Endodermal cell (in vitro differentiated cells): ENCODE results near the gene RAB6A. TPM values are rescaled to one million over a fixed set of nuclear protein-coding genes. Genes with fewer than 3 reads are reported as not detected.

Experiments
- DNase-seq: peaks from one replicate; pipeline ENCODE4 v3.0.0-alpha.2; 2017
- H3K27ac ChIP-seq: 2 replicates; pipeline ENCODE4 v1.5.1; 2013; ENCODE audit warnings: mild to moderate bottlenecking, low read depth, low read length, moderate library complexity
- H3K27me3 ChIP-seq: 2 replicates; pipeline ENCODE4 v1.6.1; 2013; ENCODE audit warnings: mild to moderate bottlenecking, low read length, moderate library complexity; ENCODE audit not compliant: insufficient read depth, control insufficient read depth, poor library complexity, severe bottlenecking
- H3K36me3 ChIP-seq: 2 replicates; pipeline ENCODE4 v1.7.0; 2013; ENCODE audit warnings: mild to moderate bottlenecking, low read length, moderate library complexity; ENCODE audit not compliant: control insufficient read depth, insufficient read depth
- H3K4me1 ChIP-seq: one replicate; pipeline ENCODE4 v1.7.0; 2013; ENCODE audit warnings: low read length; ENCODE audit not compliant: control insufficient read depth, insufficient read depth
- H3K4me3 ChIP-seq: 2 replicates; pipeline ENCODE4 v1.5.1; 2013; ENCODE audit warnings: mild to moderate bottlenecking, low read length, moderate library complexity
- H3K9ac ChIP-seq: 2 replicates; pipeline ENCODE4 v1.6.1; 2013; ENCODE audit warnings: mild to moderate bottlenecking, low read length, moderate library complexity; ENCODE audit not compliant: poor library complexity, severe bottlenecking; ENCODE audit errors: extremely low read depth
- H3K9me3 ChIP-seq: 2 replicates; pipeline ENCODE4 v1.6.1; 2013; ENCODE audit warnings: mild to moderate bottlenecking, low read length, moderate library complexity; ENCODE audit not compliant: control insufficient read depth
- H3K27ac Mint-ChIP-seq: 2 replicates; pipeline ENCODE4 v1.8.0; 2020; ENCODE audit warnings: mixed read lengths
- H3K27me3 Mint-ChIP-seq: 2 replicates; pipeline ENCODE4 v1.8.0; 2021; ENCODE audit warnings: mild to moderate bottlenecking, mixed read lengths; ENCODE audit not compliant: insufficient read depth
- H3K36me3 Mint-ChIP-seq: 2 replicates; pipeline ENCODE4 v1.8.0; 2020; ENCODE audit warnings: low read depth, mixed read lengths
- H3K4me1 Mint-ChIP-seq: 2 replicates; pipeline ENCODE4 v1.8.0; 2020; ENCODE audit warnings: mixed read lengths
- H3K4me3 Mint-ChIP-seq: 2 replicates; pipeline ENCODE4 v1.8.0; 2020; ENCODE audit warnings: mild to moderate bottlenecking, moderate library complexity, mixed read lengths
- H3K9me3 Mint-ChIP-seq: 2 replicates; pipeline ENCODE4 v1.8.0; 2020; ENCODE audit warnings: mild to moderate bottlenecking, mixed read lengths
- WGBS, 2 experiments: methylation state at CpG; one replicate each; pipeline versions ENCODE4 v1.1.5 to v1.1.7; 2013; ENCODE audit warnings: missing lambda C conversion rate in 2 of 2, mixed read lengths in 1 of 2; ENCODE audit not compliant: insufficient coverage in 1 of 2, insufficient read length in 1 of 2; 5-methylcytosine and 5-hydroxymethylcytosine counted together
- total RNA-seq, 2 donors: library from RNA; stranded (reverse); fragmentation: NEBNext Ultra II Directional in 1 of 2; extraction: Animal tissue kit (Norgen Biotek cat#: 25700) in 1 of 2; gene quantifications; 2 replicates in 1 of 2; 3 replicates in 1 of 2; pipeline ENCODE4 v1.2.1, GENCODE V29; 2021
- TF ChIP-seq, protein P1 (sequence below): fragments of 200-600 bp; sonication (generic); conservative IDR thresholded peaks from 2 replicates; pipeline ENCODE4 v1.5.0; 2021; ENCODE audit warnings: antibody characterized with exemption, mild to moderate bottlenecking

The RAB6A gene
- total RNA-seq, 2 donors from 2014 or later, result 77.9 to 79.5 TPM

GRCh38 chr11:73629907-73630306, 131.0 kb downstream of the RAB6A start:
- Histone ChIP-seq H3K27me3 (no peaks in the 10 kb centered on the region), H3K27ac (no peak overlapping the region), H3K4me3 (no peak overlapping the region), H3K4me1 (no peaks in the 10 kb centered on the region), H3K9ac (no peak overlapping the region), H3K9me3 (peaks cover 22% of the 10 kb centered on the region), H3K36me3 (no peaks in the 10 kb centered on the region)
- WGBS, 2 experiments, result 89 to 94% methylated on average over 3 to 7 of the region's 7 CpGs
- Mint-ChIP-seq H3K36me3 (peaks cover 8% of the 10 kb centered on the region), H3K9me3 (peaks cover 33% of the 10 kb centered on the region), H3K4me3 (no peak overlapping the region), H3K27ac (no peak overlapping the region), H3K27me3 (peaks cover 77% of the 10 kb centered on the region), H3K4me1 (peaks cover 14% of the 10 kb centered on the region)
- DNase-seq, result no peak
- TF ChIP-seq, protein P1, sequence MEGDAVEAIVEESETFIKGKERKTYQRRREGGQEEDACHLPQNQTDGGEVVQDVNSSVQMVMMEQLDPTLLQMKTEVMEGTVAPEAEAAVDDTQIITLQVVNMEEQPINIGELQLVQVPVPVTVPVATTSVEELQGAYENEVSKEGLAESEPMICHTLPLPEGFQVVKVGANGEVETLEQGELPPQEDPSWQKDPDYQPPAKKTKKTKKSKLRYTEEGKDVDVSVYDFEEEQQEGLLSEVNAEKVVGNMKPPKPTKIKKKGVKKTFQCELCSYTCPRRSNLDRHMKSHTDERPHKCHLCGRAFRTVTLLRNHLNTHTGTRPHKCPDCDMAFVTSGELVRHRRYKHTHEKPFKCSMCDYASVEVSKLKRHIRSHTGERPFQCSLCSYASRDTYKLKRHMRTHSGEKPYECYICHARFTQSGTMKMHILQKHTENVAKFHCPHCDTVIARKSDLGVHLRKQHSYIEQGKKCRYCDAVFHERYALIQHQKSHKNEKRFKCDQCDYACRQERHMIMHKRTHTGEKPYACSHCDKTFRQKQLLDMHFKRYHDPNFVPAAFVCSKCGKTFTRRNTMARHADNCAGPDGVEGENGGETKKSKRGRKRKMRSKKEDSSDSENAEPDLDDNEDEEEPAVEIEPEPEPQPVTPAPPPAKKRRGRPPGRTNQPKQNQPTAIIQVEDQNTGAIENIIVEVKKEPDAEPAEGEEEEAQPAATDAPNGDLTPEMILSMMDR, result no peak

- Histone ChIP-seq H3K4me1 (no peaks in the 10 kb centered on the region), H3K27ac (no peak overlapping the region), H3K27me3 (peaks cover 9% of the 10 kb centered on the region), H3K4me3 (no peak overlapping the region), H3K36me3 (no peaks in the 10 kb centered on the region), H3K9me3 (peaks cover 6% of the 10 kb centered on the region), H3K9ac (no peak overlapping the region)
- no peak overlapping the region for H3K27ac Mint-ChIP-seq
- peaks cover 75% of the 10 kb centered on the region for H3K27me3 Mint-ChIP-seq
- 25 to 50% methylated on average over 7 to 19 of the region's 19 CpGs for WGBS, 2 experiments
- TF ChIP-seq, protein P1, result peak; percentile 94
- peaks cover 4% of the 10 kb centered on the region for H3K36me3 Mint-ChIP-seq
- DNase-seq, result peak; percentile 94
- peaks cover 14% of the 10 kb centered on the region for H3K4me1 Mint-ChIP-seq
- no peak overlapping the region for H3K4me3 Mint-ChIP-seq
- peaks cover 14% of the 10 kb centered on the region for H3K9me3 Mint-ChIP-seq
Measured at GRCh38 chr11:73625696-73626318, 135.1 kb downstream of the RAB6A start.

Other genes starting within 250 kb of the RAB6A start
- gene FAM168A, start 163.0 kb downstream of the RAB6A start, total RNA-seq, result 10 to 100 TPM; 27.4 to 31.6 TPM
- 10 to 100 TPM; 44.6 to 81.0 TPM for gene PLEKHB1, start 114.5 kb downstream of the RAB6A start, total RNA-seq
- 10 to 100 TPM; 36.4 to 55.3 TPM for gene MRPL48, start 26.8 kb upstream of the RAB6A start, total RNA-seq
- gene COA4, start 115.8 kb upstream of the RAB6A start, total RNA-seq, result 100 to 1,000 TPM in 1 of 2 donors, 10 to 100 TPM in 1; 85.7 to 151 TPM
- gene PAAF1, start 115.9 kb upstream of the RAB6A start, total RNA-seq, result 10 to 100 TPM; 31.3 to 74.3 TPM
- 1 to 10 TPM in 1 of 2 donors, under 1 TPM in 1; 0.44 to 1.2 TPM for gene DNAJB13, start 190.0 kb upstream of the RAB6A start, total RNA-seq
- gene UCP2, start 221.8 kb upstream of the RAB6A start, total RNA-seq, result 100 to 1,000 TPM; 140 to 202 TPM
- 1 to 10 TPM; 1.9 to 3.5 TPM for gene UCP3, start 248.0 kb upstream of the RAB6A start, total RNA-seq